HCT116 (cell line): ENCODE measurements around the gene ZNF862. TPM values are rescaled to one million over a fixed set of nuclear protein-coding genes. Genes with fewer than 3 reads are reported as not detected.

Experiments used
- ATAC-seq: fragments of 200-7000 bp; cut with Tn5 transposase; 2 replicates; pipeline ENCODE4 v1.9.1; 2020; ENCODE audit warnings: mild to moderate bottlenecking, moderate library complexity
- BruUV-seq: library from RNA; stranded (reverse); fragments of 400-500 nt; replicated peaks from 2 replicates; lab custom pipeline; 2021; lab: Mats Ljungman, UMichigan
- CTCF ChIA-PET: fragments of 300-600 bp; sonication (Branson Sonifier 250); formaldehyde crosslinking; loops from one replicate; lab custom pipeline; 2021; ENCODE audit warnings: antibody characterized with exemption; lab: Charles Lee
- POLR2A ChIA-PET: fragments of 300-600, 350-600 bp; sonication (Branson Sonifier 250); formaldehyde crosslinking; loops from one replicate; lab custom pipeline; 2021; ENCODE audit warnings: antibody characterized with exemption; lab: Charles Lee
- RAD21 ChIA-PET, 2 experiments: fragments of 300-600 bp; sonication (Branson Sonifier 250); formaldehyde crosslinking; loops; one replicate each; lab custom pipeline; 2023; ENCODE audit warnings: low total read pairs in 2 of 2; ENCODE audit not compliant: uncharacterized antibody in 2 of 2, unreplicated experiment in 2 of 2, low non-redundant PET in 1 of 2; lab: Charles Lee
- DNase-seq: peaks from one replicate; pipeline ENCODE4 v3.0.0-alpha.2; 2010; ENCODE audit warnings: low read depth, low spot score
- H2AFZ ChIP-seq: fragments of 200-600 bp; shearing (Covaris generic), sonication (generic); 2 replicates; pipeline ENCODE4 v1.6.1; 2017; ENCODE audit warnings: low read depth, mixed run types, mixed read lengths, antibody characterized with exemption, low read length; ENCODE audit not compliant: poor library complexity, severe bottlenecking
- H3K27ac ChIP-seq: 2 replicates; pipeline ENCODE4 v1.5.1; 2012; ENCODE audit warnings: low read depth, low read length
- H3K27me3 ChIP-seq: fragments of 200-600 bp; sonication (generic); 2 replicates; pipeline ENCODE4 v1.6.1; 2016; ENCODE audit warnings: mixed run types, low read length, mixed read lengths; ENCODE audit not compliant: insufficient read depth
- H3K36me3 ChIP-seq, 2 experiments: fragments of 200-500 bp in 1 of 2; fragments of 200-600 bp in 1 of 2; sonication (Bioruptor generic) in 1 of 2; sonication (generic) in 1 of 2; 2 replicates each; pipeline versions ENCODE4 v1.5.1 to v1.6.1; 2014 to 2016; ENCODE audit warnings: low read length in 2 of 2, inconsistent platforms in 1 of 2, mixed read lengths in 1 of 2, mixed run types in 1 of 2; ENCODE audit not compliant: insufficient read depth in 2 of 2, control insufficient read depth in 1 of 2
- H3K4me1 ChIP-seq, 2 experiments: fragments of 200-600 bp in 1 of 2; sonication (generic) in 1 of 2; 2 replicates each; pipeline versions ENCODE4 v1.5.1 to v1.6.1; 2012 to 2017; ENCODE audit warnings: low read length in 2 of 2, inconsistent platforms in 1 of 2, mild to moderate bottlenecking in 1 of 2, mixed read lengths in 1 of 2, mixed run types in 1 of 2, moderate library complexity in 1 of 2; ENCODE audit not compliant: insufficient read depth in 2 of 2, control insufficient read depth in 1 of 2
- H3K4me2 ChIP-seq: fragments of 200-600 bp; sonication (generic); 2 replicates; pipeline ENCODE4 v1.6.1; 2017; ENCODE audit warnings: mixed run types, low read length, mixed read lengths
- H3K4me3 ChIP-seq, 2 experiments: fragments of 200-600 bp in 1 of 2; sonication (generic) in 1 of 2; replicated peaks in 1 of 2; 2 replicates each; pipeline ENCODE4 v1.5.1; 2011 to 2016; ENCODE audit warnings: low read length in 2 of 2, control low read depth in 1 of 2, low read depth in 1 of 2, mild to moderate bottlenecking in 1 of 2, mixed read lengths in 1 of 2, mixed run types in 1 of 2
- H3K79me2 ChIP-seq: fragments of 200-600 bp; sonication (generic); 2 replicates; pipeline ENCODE4 v1.6.1; 2017; ENCODE audit warnings: mild to moderate bottlenecking, mixed run types, low read length, moderate library complexity, mixed read lengths; ENCODE audit not compliant: insufficient read depth
- H3K9ac ChIP-seq: fragments of 200-600 bp; sonication (generic); 2 replicates; pipeline ENCODE4 v1.6.1; 2016; ENCODE audit warnings: low read length, mixed read lengths
- H3K9me2 ChIP-seq: fragments of 200-600 bp; sonication (generic), shearing (Covaris generic); 2 replicates; pipeline ENCODE4 v1.6.1; 2017; ENCODE audit warnings: mixed run types, mild to moderate bottlenecking, moderate library complexity; ENCODE audit not compliant: insufficient read depth
- H3K9me3 ChIP-seq, 2 experiments: fragments of 200-500 bp in 1 of 2; fragments of 200-600 bp in 1 of 2; sonication (Bioruptor generic) in 1 of 2; sonication (generic) in 1 of 2; 2 replicates each; pipeline ENCODE4 v1.6.1; 2014 to 2017; ENCODE audit warnings: low read length in 2 of 2, mixed read lengths in 2 of 2, inconsistent platforms in 1 of 2, low read depth in 1 of 2, mild to moderate bottlenecking in 1 of 2, mixed run types in 1 of 2, moderate library complexity in 1 of 2; ENCODE audit not compliant: control insufficient read depth in 1 of 2, insufficient read depth in 1 of 2
- H4K20me1 ChIP-seq: fragments of 200-600 bp; sonication (generic), shearing (Covaris generic); 2 replicates; pipeline ENCODE4 v1.6.1; 2017; ENCODE audit warnings: mixed run types, mild to moderate bottlenecking, moderate library complexity; ENCODE audit not compliant: insufficient read depth
- ELF1 ChIP-seq: IDR thresholded peaks from 2 replicates; pipeline ENCODE4 v1.6.1; 2012; ENCODE audit warnings: low read depth, borderline replicate concordance
- POLR2AphosphoS5 ChIP-seq: IDR thresholded peaks from 2 replicates; pipeline ENCODE4 v1.6.1; 2011; ENCODE audit warnings: mild to moderate bottlenecking, low read depth, low read length, moderate library complexity
- TCF7L2 ChIP-seq: IDR thresholded peaks from 2 replicates; pipeline ENCODE4 v1.7.0; 2011; ENCODE audit warnings: borderline replicate concordance, inconsistent platforms; ENCODE audit not compliant: insufficient read depth, insufficient read length; ENCODE audit errors: extremely low read depth
- YY1 ChIP-seq: IDR thresholded peaks from 2 replicates; pipeline ENCODE4 v1.6.1; 2011; ENCODE audit warnings: low read length, low read depth, moderate library complexity, mild to moderate bottlenecking; ENCODE audit not compliant: insufficient replicate concordance; ENCODE audit errors: extremely low read depth
- intact Hi-C: fragments of 100-400 bp; cut with micrococcal nuclease; formaldehyde crosslinking; loops from 2 replicates; pipeline ENCODE4 v1.10.0; 2022
- total RNA-seq: library from RNA; stranded (reverse); gene quantifications from one replicate; pipeline ENCODE4 v1.2.1, GENCODE V29; 2021; ENCODE audit not compliant: unreplicated experiment

ZNF862 gene
- total RNA-seq, 1 experiment from 2014 or later: 8.5 TPM

DNA sequence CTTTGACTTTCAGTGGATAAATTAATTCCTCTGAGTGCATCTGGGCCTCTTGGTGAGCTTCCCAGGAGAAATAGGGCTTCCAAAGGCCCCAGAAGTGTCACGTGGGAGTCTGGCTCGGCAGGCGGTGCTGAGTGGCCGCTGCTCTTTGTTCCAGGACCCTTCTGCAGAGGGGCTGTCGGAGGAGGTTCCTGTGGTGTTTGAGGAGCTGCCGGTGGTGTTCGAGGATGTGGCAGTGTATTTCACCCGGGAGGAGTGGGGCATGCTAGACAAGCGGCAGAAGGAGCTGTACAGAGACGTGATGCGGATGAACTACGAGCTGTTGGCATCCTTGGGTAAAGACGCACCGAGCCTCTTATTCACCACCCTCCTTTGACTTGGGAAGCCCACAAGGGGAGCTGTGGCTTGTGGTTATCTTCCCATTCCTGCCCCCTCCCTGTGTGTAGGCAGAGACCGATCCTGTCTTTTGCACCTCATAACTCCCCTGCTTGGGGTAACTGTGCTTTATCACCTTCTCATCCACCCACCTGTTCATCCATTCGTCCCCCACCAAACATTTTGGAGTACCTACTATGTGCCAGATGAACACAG is 11.9 kb downstream of the ZNF862 start:
- no peak overlapping the region for H3K27ac ChIP-seq
- no peak for TF ChIP-seq YY1
- ATAC-seq: no peak
- no peak overlapping the region for H3K4me2 ChIP-seq
- RAD21 ChIA-PET: no interaction called here
- BruUV-seq: no TSS peak
- H3K9me2 ChIP-seq: no peaks in the 10 kb centered on the region
- no peak overlapping the region for H3K4me3 ChIP-seq
- CTCF ChIA-PET: interaction anchor here (0.9 to 1.5 kb wide), 3 partner anchors 23 to 60 kb away, joined by 3 read pairs; no protein-coding TSS in a partner anchor
- no peaks in the 10 kb centered on the region for H3K79me2 ChIP-seq
- no peaks in the 10 kb centered on the region for H4K20me1 ChIP-seq
- no peaks in the 10 kb centered on the region for H3K27me3 ChIP-seq
- no peaks in the 10 kb centered on the region for H3K36me3 ChIP-seq
- intact Hi-C loops: no loop called here
- no peak overlapping the region for H3K9ac ChIP-seq
- no peak overlapping the region for H2AFZ ChIP-seq
- POLR2A ChIA-PET: interaction anchor here (0.8 kb wide), 1 partner anchor 12 kb away, joined by 4 read pairs; the partner anchor contains the start of gene ZNF862
- DNase-seq: no peak
- H3K4me1 ChIP-seq: peaks cover 16 to 19% of the 10 kb centered on the region in 2 experiments
- no peaks in the 10 kb centered on the region for H3K9me3 ChIP-seq

DNA sequence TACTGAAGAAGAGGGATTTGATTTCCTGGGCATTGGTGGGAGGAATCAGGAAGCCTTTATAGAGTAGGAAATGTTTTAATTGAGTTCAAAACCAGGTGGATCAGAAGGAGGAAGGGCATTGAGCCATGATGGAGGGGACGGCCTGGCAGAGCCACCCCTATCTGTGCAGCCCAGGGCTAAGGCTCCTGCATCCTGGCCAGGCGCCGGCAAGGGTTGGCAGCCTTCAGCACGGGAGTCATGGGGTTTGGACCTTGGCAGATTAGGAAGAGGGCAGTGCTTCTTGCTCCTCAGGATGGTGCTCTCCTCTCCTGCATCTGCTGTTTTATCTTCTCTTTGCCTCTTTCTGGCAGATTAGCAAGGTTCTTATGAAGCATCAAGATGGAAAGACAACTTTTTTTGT is 12.5 kb downstream of the ZNF862 start:
- H3K4me1 ChIP-seq: peaks cover 19 to 25% of the 10 kb centered on the region in 2 experiments
- no peak overlapping the region for H3K9ac ChIP-seq
- no peaks in the 10 kb centered on the region for H3K9me2 ChIP-seq
- CTCF ChIA-PET: interaction anchor here (1.5 kb wide), 1 partner anchor 23 kb away, joined by 3 read pairs; no protein-coding TSS in a partner anchor
- TF ChIP-seq ELF1: no peak
- TF ChIP-seq POLR2AphosphoS5: no peak
- no peak for TF ChIP-seq TCF7L2
- BruUV-seq: no TSS peak
- no peak overlapping the region for H3K4me2 ChIP-seq
- H3K36me3 ChIP-seq: no peaks in the 10 kb centered on the region
- no peaks in the 10 kb centered on the region for H3K79me2 ChIP-seq
- H3K4me3 ChIP-seq: no peak overlapping the region
- H2AFZ ChIP-seq: no peak overlapping the region
- intact Hi-C loops: no loop called here
- DNase-seq (no peak), ATAC-seq (no peak)
- no peaks in the 10 kb centered on the region for H3K9me3 ChIP-seq
- POLR2A ChIA-PET: interaction anchor here (0.8 kb wide), 1 partner anchor 13 kb away, joined by 4 read pairs; the partner anchor contains the start of gene ZNF862
- no peak overlapping the region for H3K27ac ChIP-seq
- H3K27me3 ChIP-seq: no peaks in the 10 kb centered on the region
- RAD21 ChIA-PET: no interaction called here
- no peaks in the 10 kb centered on the region for H4K20me1 ChIP-seq
